Measurements from ENCODE around the gene MBD5.

The MBD5 gene

GRCh38 chr2:148430101-148430500 is 409.2 kb downstream of the MBD5 start:
- no peak for TF ChIP-seq CTCF (conservative IDR thresholded peaks at IDR 0.05; ENCODE audit: low read depth)
- H3K27ac ChIP-seq = no peak overlapping the region
- CTCF ChIA-PET = no interaction called here
- no peak for DNase-seq (ENCODE audit: low spot score)
- POLR2A ChIA-PET (ENCODE audit: low non-redundant PET) = no interaction called here

GRCh38 chr2:148447877-148448276 is 427.0 kb downstream of the MBD5 start:
- no peak for DNase-seq (ENCODE audit: low spot score)
- no peak for TF ChIP-seq CTCF (conservative IDR thresholded peaks at IDR 0.05; ENCODE audit: low read depth)
- no peak overlapping the region for H3K27ac ChIP-seq
- CTCF ChIA-PET = no interaction called here
- POLR2A ChIA-PET (ENCODE audit: low non-redundant PET) = no interaction called here

- TF ChIP-seq CTCF (conservative IDR thresholded peaks at IDR 0.05; ENCODE audit: low read depth) = no peak
- CTCF ChIA-PET = no interaction called here
- H3K27ac ChIP-seq = no peak overlapping the region
- POLR2A ChIA-PET (ENCODE audit: low non-redundant PET) = no interaction called here
- no peak for DNase-seq (ENCODE audit: low spot score)
Observed at GRCh38 chr2:148450531-148450930, 429.6 kb downstream of the MBD5 start.

GRCh38 chr2:148451046-148451445 is 430.2 kb downstream of the MBD5 start:
- TF ChIP-seq CTCF (conservative IDR thresholded peaks at IDR 0.05; ENCODE audit: low read depth) = no peak
- DNase-seq (ENCODE audit: low spot score) = no peak
- ChIA-PET CTCF (no interaction called here), POLR2A (ENCODE audit: low non-redundant PET) (no interaction called here)
- H3K27ac ChIP-seq = no peak overlapping the region

- POLR2A ChIA-PET (ENCODE audit: low non-redundant PET) = no interaction called here
- CTCF ChIA-PET = interaction anchor here (0.6 kb wide), 2 partner anchors 15 to 17 kb away, joined by 3 to 4 read pairs; no protein-coding TSS in a partner anchor
- no peak for TF ChIP-seq CTCF (conservative IDR thresholded peaks at IDR 0.05; ENCODE audit: low read depth)
- no peak overlapping the region for H3K27ac ChIP-seq
- no peak for DNase-seq (ENCODE audit: low spot score)
Observed at GRCh38 chr2:148455791-148456190, 434.9 kb downstream of the MBD5 start.

- no peak overlapping the region for H3K27ac ChIP-seq
- POLR2A ChIA-PET (ENCODE audit: low non-redundant PET) = no interaction called here
- no peak for DNase-seq (ENCODE audit: low spot score)
- CTCF ChIA-PET = interaction anchor here (0.6 kb wide), 1 partner anchor 247 kb away, joined by 4 read pairs; no protein-coding TSS in a partner anchor
- TF ChIP-seq CTCF (conservative IDR thresholded peaks at IDR 0.05; ENCODE audit: low read depth) = no peak
Observed at GRCh38 chr2:148458171-148458570, 437.3 kb downstream of the MBD5 start.

GRCh38 chr2:148459377-148459778 is 438.5 kb downstream of the MBD5 start:
- DNase-seq (ENCODE audit: low spot score) = no peak
- POLR2A ChIA-PET (ENCODE audit: low non-redundant PET) = no interaction called here
- CTCF ChIA-PET = interaction anchor here (0.6 kb wide), 1 partner anchor 289 kb away, joined by 4 read pairs; no protein-coding TSS in a partner anchor
- H3K27ac ChIP-seq = no peak overlapping the region
- TF ChIP-seq CTCF (conservative IDR thresholded peaks at IDR 0.05; ENCODE audit: low read depth) = no peak
